ENCODE data around the gene CBL. TPM values are rescaled to one million over a fixed set of nuclear protein-coding genes. Genes with fewer than 3 reads are reported as not detected.

The CBL gene
- polyA plus RNA-seq, 1 of the 3 experiments (the other 2 are of a cell fraction), result 9.5 TPM

DNA sequence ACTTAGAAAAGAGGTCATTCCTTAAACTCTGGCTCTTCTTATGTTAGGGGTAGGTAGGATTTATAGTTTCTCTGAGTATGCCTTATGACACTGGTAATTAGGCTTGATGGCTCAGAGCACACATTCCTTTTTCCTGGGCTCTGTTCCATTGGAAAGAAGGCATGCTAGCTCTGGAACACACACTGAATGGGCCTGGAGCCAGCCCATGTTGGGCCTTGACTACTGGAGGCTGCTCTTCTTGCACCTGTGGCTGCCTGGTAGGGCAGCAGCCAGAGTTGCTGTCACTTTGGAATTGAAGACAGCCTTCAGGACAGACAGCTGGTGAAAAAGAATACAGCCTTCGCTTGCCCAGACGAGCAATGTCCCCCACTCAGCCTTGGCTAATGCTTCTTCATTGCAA lies 92.6 kb downstream of the CBL start:
- Histone ChIP-seq H3K4me2 (no peak overlapping the region), H4K20me1 (ENCODE audit: insufficient read depth) (no peaks in the 10 kb centered on the region), H3K36me3 (replicated peaks in 1 of 2; ENCODE audit: control insufficient read depth in 1 of 2, insufficient read depth in 2 of 2, low read length in 1 of 2) (peaks cover 69 to 76% of the 10 kb centered on the region in 2 experiments), H3K9ac (no peak overlapping the region), H3K4me3 (ENCODE audit: low read depth in 2 of 2, low read length in 1 of 2) (no peak overlapping the region), H3K27ac (ENCODE audit: low read depth in 2 of 2, low read length in 1 of 2) (no peak overlapping the region), H3K9me3 (no peaks in the 10 kb centered on the region), H3K27me3 (ENCODE audit: insufficient read depth) (no peaks in the 10 kb centered on the region), H3K79me2 (ENCODE audit: insufficient read depth) (no peaks in the 10 kb centered on the region; the same call in none of the 2 replicates), H2AFZ (ENCODE audit: low read depth) (no peak overlapping the region), H3K9me2 (no peaks in the 10 kb centered on the region), H3K4me1 (ENCODE audit: control insufficient read depth in 1 of 2, insufficient read depth in 2 of 2, low read depth in 1 of 2, low read length in 1 of 2) (peaks cover 0 to 3% of the 10 kb centered on the region in 2 experiments; a peak in 2 of 4 replicates), H3F3A (replicated peaks; ENCODE audit: insufficient read depth) (no peaks in the 10 kb centered on the region)
- no peak for TF ChIP-seq FOXM1 (IDR thresholded peaks at IDR 0.05; ENCODE audit: low read depth)
- no peak for TF ChIP-seq TAF1 (IDR thresholded peaks at IDR 0.05; ENCODE audit: borderline replicate concordance, low read depth, low read length)
- TF ChIP-seq YY1 (IDR thresholded peaks at IDR 0.05; ENCODE audit: low read depth), result no peak
- TF ChIP-seq SMC3 (IDR thresholded peaks at IDR 0.05; ENCODE audit: low read depth, low read length), result no peak
- TF ChIP-seq FOSL2 (IDR thresholded peaks at IDR 0.05; ENCODE audit: borderline replicate concordance, low read depth), result no peak
- no peak for TF ChIP-seq JUND (IDR thresholded peaks at IDR 0.05)
- TF ChIP-seq MEF2A (IDR thresholded peaks at IDR 0.05; ENCODE audit: borderline replicate concordance, low read depth), result no peak
- ChIA-PET CTCF (interaction anchor here (1.6 to 3.0 kb wide), 4 partner anchors 25 to 93 kb away, joined by 3 to 15 read pairs (median 6); partner anchors contain the start of gene CBL), POLR2A (no interaction called here)
- no peak for DNase-seq
- 93% methylated on average over 2 of the region's 2 CpGs for WGBS (ENCODE audit: low lambda C conversion rate)

DNA sequence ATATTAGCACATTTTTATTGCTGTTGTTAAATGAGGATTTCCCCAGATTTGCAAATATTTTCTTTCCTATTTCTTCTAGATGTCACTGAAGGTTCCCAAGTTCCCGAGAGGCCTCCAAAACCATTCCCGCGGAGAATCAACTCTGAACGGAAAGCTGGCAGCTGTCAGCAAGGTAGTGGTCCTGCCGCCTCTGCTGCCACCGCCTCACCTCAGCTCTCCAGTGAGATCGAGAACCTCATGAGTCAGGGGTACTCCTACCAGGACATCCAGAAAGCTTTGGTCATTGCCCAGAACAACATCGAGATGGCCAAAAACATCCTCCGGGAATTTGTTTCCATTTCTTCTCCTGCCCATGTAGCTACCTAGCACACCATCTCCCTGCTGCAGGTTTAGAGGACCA lies 93.3 kb downstream of the CBL start:
- 96% methylated on average over 9 of the region's 9 CpGs for WGBS (ENCODE audit: low lambda C conversion rate)
- Histone ChIP-seq H3K27ac (ENCODE audit: low read depth in 2 of 2, low read length in 1 of 2) (no peak overlapping the region), H3K36me3 (replicated peaks in 1 of 2; ENCODE audit: control insufficient read depth in 1 of 2, insufficient read depth in 2 of 2, low read length in 1 of 2) (peaks cover 68 to 82% of the 10 kb centered on the region in 2 experiments), H3K9me3 (no peaks in the 10 kb centered on the region), H3K9ac (no peak overlapping the region), H3K9me2 (no peaks in the 10 kb centered on the region), H2AFZ (ENCODE audit: low read depth) (no peak overlapping the region), H3K4me3 (ENCODE audit: low read depth in 2 of 2, low read length in 1 of 2) (no peak overlapping the region), H4K20me1 (ENCODE audit: insufficient read depth) (no peaks in the 10 kb centered on the region), H3K79me2 (ENCODE audit: insufficient read depth) (no peaks in the 10 kb centered on the region; the same call in 1 of the 2 replicates), H3K27me3 (ENCODE audit: insufficient read depth) (no peaks in the 10 kb centered on the region), H3K4me1 (ENCODE audit: control insufficient read depth in 1 of 2, insufficient read depth in 2 of 2, low read depth in 1 of 2, low read length in 1 of 2) (peaks cover 0 to 3% of the 10 kb centered on the region in 2 experiments; a peak in 2 of 4 replicates), H3F3A (replicated peaks; ENCODE audit: insufficient read depth) (no peaks in the 10 kb centered on the region), H3K4me2 (no peak overlapping the region)
- ChIA-PET CTCF (interaction anchor here (1.3 to 2.8 kb wide), 5 partner anchors 24 to 93 kb away, joined by 3 to 13 read pairs (median 4); partner anchors contain the start of gene CBL), POLR2A (interaction anchor here (1.1 kb wide), 1 partner anchor 204 kb away, joined by 3 read pairs; no protein-coding TSS in a partner anchor)
- no peak for DNase-seq
- TF ChIP-seq, protein P1, sequence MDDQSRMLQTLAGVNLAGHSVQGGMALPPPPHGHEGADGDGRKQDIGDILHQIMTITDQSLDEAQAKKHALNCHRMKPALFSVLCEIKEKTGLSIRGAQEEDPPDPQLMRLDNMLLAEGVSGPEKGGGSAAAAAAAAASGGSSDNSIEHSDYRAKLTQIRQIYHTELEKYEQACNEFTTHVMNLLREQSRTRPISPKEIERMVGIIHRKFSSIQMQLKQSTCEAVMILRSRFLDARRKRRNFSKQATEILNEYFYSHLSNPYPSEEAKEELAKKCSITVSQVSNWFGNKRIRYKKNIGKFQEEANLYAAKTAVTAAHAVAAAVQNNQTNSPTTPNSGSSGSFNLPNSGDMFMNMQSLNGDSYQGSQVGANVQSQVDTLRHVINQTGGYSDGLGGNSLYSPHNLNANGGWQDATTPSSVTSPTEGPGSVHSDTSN (IDR thresholded peaks at IDR 0.05), result no peak
- TF ChIP-seq EZH2phosphoT487 (IDR thresholded peaks at IDR 0.05; ENCODE audit: borderline replicate concordance, low read depth) (no peak), POLR2AphosphoS5 (IDR thresholded peaks at IDR 0.05; ENCODE audit: low read depth, low read length) (no peak), CHD2 (IDR thresholded peaks at IDR 0.05; ENCODE audit: low read length, partially characterized antibody) (no peak), RXRA (IDR thresholded peaks at IDR 0.05; ENCODE audit: borderline replicate concordance, low read depth) (no peak), SIN3A (IDR thresholded peaks at IDR 0.05; ENCODE audit: borderline replicate concordance, low read depth, low read length) (no peak), RAD21 (IDR thresholded peaks at IDR 0.05; ENCODE audit: low read length) (no peak), NFIC (IDR thresholded peaks at IDR 0.05; ENCODE audit: borderline replicate concordance) (no peak), EP300 (IDR thresholded peaks at IDR 0.05; ENCODE audit: borderline replicate concordance in 1 of 2, low read depth in 1 of 2, low read length in 1 of 2) (no peak), TAF1 (IDR thresholded peaks at IDR 0.05; ENCODE audit: borderline replicate concordance, low read depth, low read length) (no peak), FOSL2 (IDR thresholded peaks at IDR 0.05; ENCODE audit: borderline replicate concordance, low read depth) (no peak), TEAD4 (IDR thresholded peaks at IDR 0.05; ENCODE audit: borderline replicate concordance, insufficient read depth) (no peak), JUND (IDR thresholded peaks at IDR 0.05) (no peak), FOXM1 (IDR thresholded peaks at IDR 0.05; ENCODE audit: low read depth) (no peak), NRF1 (IDR thresholded peaks at IDR 0.05; ENCODE audit: low read depth, low read length) (no peak), YY1 (IDR thresholded peaks at IDR 0.05; ENCODE audit: low read depth) (no peak), GATA2 (CRISPR knock-in tag; IDR thresholded peaks at IDR 0.05) (no peak)
- TF ChIP-seq, protein P2, sequence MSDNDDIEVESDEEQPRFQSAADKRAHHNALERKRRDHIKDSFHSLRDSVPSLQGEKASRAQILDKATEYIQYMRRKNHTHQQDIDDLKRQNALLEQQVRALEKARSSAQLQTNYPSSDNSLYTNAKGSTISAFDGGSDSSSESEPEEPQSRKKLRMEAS (IDR thresholded peaks at IDR 0.05; ENCODE audit: low read depth), result no peak
